ENCODE measurements around the gene TMEM184B. TPM values are rescaled to one million over a fixed set of nuclear protein-coding genes. Genes with fewer than 3 reads are reported as not detected.

The TMEM184B gene
- total and polyA plus RNA-seq, 2 donors (not counting 1 experiment from before 2014, with no cell fraction given) = 9.9 to 24.7 TPM

DNA sequence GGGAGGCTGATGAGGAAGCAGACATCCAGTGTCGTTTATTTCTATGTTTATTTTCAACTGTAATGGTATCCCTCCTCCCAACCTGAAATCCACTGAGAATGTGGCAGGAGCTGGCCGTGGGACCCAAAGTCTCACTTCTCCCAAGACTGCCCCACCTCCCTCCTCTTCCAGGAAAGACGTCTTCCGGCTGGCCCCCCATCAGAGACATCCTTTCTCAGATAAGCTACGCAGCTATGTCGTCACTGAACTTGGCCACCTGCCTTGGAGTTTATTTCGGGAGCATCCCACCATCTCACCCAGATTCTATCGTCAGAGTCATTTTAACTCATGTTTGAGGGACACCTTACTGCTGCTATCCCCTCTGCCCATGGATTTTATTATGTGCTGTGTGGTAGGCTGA lies 13.9 kb downstream of the TMEM184B start:
- Mint-ChIP-seq H3K27me3 (no peaks in the 10 kb centered on the region), H3K9me3 (ENCODE audit: insufficient read depth) (no peaks in the 10 kb centered on the region), H3K27ac (no peak overlapping the region), H3K4me3 (no peak overlapping the region), H3K4me1 (peaks cover 28% of the 10 kb centered on the region)
- Histone ChIP-seq H3K79me2 (ENCODE audit: control insufficient read depth, insufficient read depth, low read length) (peaks cover 9% of the 10 kb centered on the region), H3K9ac (ENCODE audit: low read length) (no peak overlapping the region), H3K9me3 (ENCODE audit: control extremely low read depth in 1 of 3, control insufficient read depth in 2 of 3, insufficient read depth in 1 of 3, low read length in 2 of 3) (no peaks in the 10 kb centered on the region), H3K27ac (ENCODE audit: low read length in 2 of 2) (no peak overlapping the region), H3K4me3 (ENCODE audit: control extremely low read depth in 1 of 5, extremely low read depth in 1 of 5, insufficient read depth in 1 of 5, low read depth in 2 of 5, low read length in 4 of 5) (no peak overlapping the region), H2AFZ (ENCODE audit: insufficient read depth, low read depth, low read length, poor library complexity, severe bottlenecking) (no peak overlapping the region), H3K27me3 (replicated peaks in 1 of 4; ENCODE audit: control extremely low read depth in 1 of 4, control insufficient read depth in 3 of 4, insufficient read depth in 4 of 4, low read length in 3 of 4) (no peaks in the 10 kb centered on the region), H3K4me2 (replicated peaks; ENCODE audit: low read depth, low read length, poor library complexity, severe bottlenecking) (no peak overlapping the region), H3K4me1 (ENCODE audit: control insufficient read depth in 2 of 2, insufficient read depth in 2 of 2, low read length in 2 of 2) (peaks cover 3 to 19% of the 10 kb centered on the region in 2 donors), H4K20me1 (ENCODE audit: control insufficient read depth, insufficient read depth, low read length, poor library complexity, severe bottlenecking) (peaks cover 5% of the 10 kb centered on the region), H3K36me3 (replicated peaks in 1 of 2; ENCODE audit: control extremely low read depth in 1 of 2, control insufficient read depth in 1 of 2, extremely low read depth in 1 of 2, insufficient read depth in 2 of 2, low read length in 1 of 2) (no peaks in the 10 kb centered on the region)
- 100% methylated on average over 6 of the region's 8 CpGs for WGBS (ENCODE audit: insufficient coverage)
- ChIA-PET POLR2A (no interaction called here), CTCF (interaction anchor here (1.1 to 1.3 kb wide), 2 partner anchors 13 to 144 kb away, joined by 3 read pairs; no protein-coding TSS in a partner anchor)
- DNase-seq (no peak), ATAC-seq (ENCODE audit: low read depth) (no peak)
- TF ChIP-seq EZH2 (IDR thresholded peaks at IDR 0.05; ENCODE audit: borderline replicate concordance, insufficient read depth, low read depth, low read length, poor library complexity, severe bottlenecking) = no peak
- TF ChIP-seq CTCF (IDR thresholded peaks at IDR 0.05) = no peak
- intact Hi-C loops (cut with micrococcal nuclease) = no loop called here

GRCh38 chr22:38257650-38258250 lies 15.1 kb downstream of the TMEM184B start:
- TF ChIP-seq CTCF (IDR thresholded peaks at IDR 0.05) = no peak
- TF ChIP-seq EZH2 (IDR thresholded peaks at IDR 0.05; ENCODE audit: borderline replicate concordance, insufficient read depth, low read depth, low read length, poor library complexity, severe bottlenecking) = no peak
- DNase-seq (no peak), ATAC-seq (ENCODE audit: low read depth) (no peak)
- ChIA-PET POLR2A (interaction anchor here (0.6 kb wide), 1 partner anchor 15 kb away, joined by 5 read pairs; no protein-coding TSS in a partner anchor), CTCF (interaction anchor here (1.3 kb wide), 1 partner anchor 143 kb away, joined by 3 read pairs; no protein-coding TSS in a partner anchor)
- Mint-ChIP-seq H3K9me3 (ENCODE audit: insufficient read depth) (no peaks in the 10 kb centered on the region), H3K4me3 (no peak overlapping the region), H3K4me1 (peaks cover 28% of the 10 kb centered on the region), H3K27me3 (no peaks in the 10 kb centered on the region), H3K27ac (no peak overlapping the region)
- peaks cover 9% of the 10 kb centered on the region for H3K79me2 ChIP-seq (ENCODE audit: control insufficient read depth, insufficient read depth, low read length)
- H3K4me2 ChIP-seq (replicated peaks; ENCODE audit: low read depth, low read length, poor library complexity, severe bottlenecking) = no peak overlapping the region
- H2AFZ ChIP-seq (ENCODE audit: insufficient read depth, low read depth, low read length, poor library complexity, severe bottlenecking) = no peak overlapping the region
- no peak overlapping the region for H3K9ac ChIP-seq (ENCODE audit: low read length)
- H4K20me1 ChIP-seq (ENCODE audit: control insufficient read depth, insufficient read depth, low read length, poor library complexity, severe bottlenecking) = peaks cover 5% of the 10 kb centered on the region
- H3K27ac ChIP-seq (ENCODE audit: low read length in 2 of 2) = no peak overlapping the region
- no peak overlapping the region for H3K4me3 ChIP-seq (ENCODE audit: control extremely low read depth in 1 of 5, extremely low read depth in 1 of 5, insufficient read depth in 1 of 5, low read depth in 2 of 5, low read length in 4 of 5)
- no peaks in the 10 kb centered on the region for H3K9me3 ChIP-seq (ENCODE audit: control extremely low read depth in 1 of 3, control insufficient read depth in 2 of 3, insufficient read depth in 1 of 3, low read length in 2 of 3)
- H3K27me3 ChIP-seq (replicated peaks in 1 of 4; ENCODE audit: control extremely low read depth in 1 of 4, control insufficient read depth in 3 of 4, insufficient read depth in 4 of 4, low read length in 3 of 4) = no peaks in the 10 kb centered on the region
- H3K36me3 ChIP-seq (replicated peaks in 1 of 2; ENCODE audit: control extremely low read depth in 1 of 2, control insufficient read depth in 1 of 2, extremely low read depth in 1 of 2, insufficient read depth in 2 of 2, low read length in 1 of 2) = no peaks in the 10 kb centered on the region
- 95% methylated on average over 2 of the region's 4 CpGs for WGBS (ENCODE audit: insufficient coverage)
- peaks cover 3 to 19% of the 10 kb centered on the region in 2 donors for H3K4me1 ChIP-seq (ENCODE audit: control insufficient read depth in 2 of 2, insufficient read depth in 2 of 2, low read length in 2 of 2)
- intact Hi-C loops (cut with micrococcal nuclease) = no loop called here
